DND-41 (cell line): Measurements from ENCODE around the gene TRIM4.

ENCODE experiments used
- EZH2 ChIP-seq: IDR thresholded peaks from 3 replicates; pipeline ENCODE4 v1.6.1; 2012; ENCODE audit warnings: borderline replicate concordance, low read depth, mild to moderate bottlenecking, moderate library complexity, low read length, inconsistent platforms; ENCODE audit not compliant: severe bottlenecking
- TF ChIP-seq, protein P1 (sequence below): IDR thresholded peaks from 2 replicates; pipeline ENCODE4 v1.5.1; 2012; ENCODE audit warnings: borderline replicate concordance, low read length, moderate library complexity, mild to moderate bottlenecking; ENCODE audit not compliant: poor library complexity, severe bottlenecking; ENCODE audit errors: extremely low read depth

GRCh38 chr7:99958564-99959227 is 39.4 kb upstream of the TRIM4 start:
- TF ChIP-seq, protein P1, sequence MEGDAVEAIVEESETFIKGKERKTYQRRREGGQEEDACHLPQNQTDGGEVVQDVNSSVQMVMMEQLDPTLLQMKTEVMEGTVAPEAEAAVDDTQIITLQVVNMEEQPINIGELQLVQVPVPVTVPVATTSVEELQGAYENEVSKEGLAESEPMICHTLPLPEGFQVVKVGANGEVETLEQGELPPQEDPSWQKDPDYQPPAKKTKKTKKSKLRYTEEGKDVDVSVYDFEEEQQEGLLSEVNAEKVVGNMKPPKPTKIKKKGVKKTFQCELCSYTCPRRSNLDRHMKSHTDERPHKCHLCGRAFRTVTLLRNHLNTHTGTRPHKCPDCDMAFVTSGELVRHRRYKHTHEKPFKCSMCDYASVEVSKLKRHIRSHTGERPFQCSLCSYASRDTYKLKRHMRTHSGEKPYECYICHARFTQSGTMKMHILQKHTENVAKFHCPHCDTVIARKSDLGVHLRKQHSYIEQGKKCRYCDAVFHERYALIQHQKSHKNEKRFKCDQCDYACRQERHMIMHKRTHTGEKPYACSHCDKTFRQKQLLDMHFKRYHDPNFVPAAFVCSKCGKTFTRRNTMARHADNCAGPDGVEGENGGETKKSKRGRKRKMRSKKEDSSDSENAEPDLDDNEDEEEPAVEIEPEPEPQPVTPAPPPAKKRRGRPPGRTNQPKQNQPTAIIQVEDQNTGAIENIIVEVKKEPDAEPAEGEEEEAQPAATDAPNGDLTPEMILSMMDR: no peak
- no peak for TF ChIP-seq EZH2
